Stimulated activated CD4-positive, alpha-beta T cell treated with anti-CD3 and anti-CD28 coated beads, Interleukin-2, amount 100 ng/mL, for 4 hours (primary cell): ENCODE results near the gene SLC6A13.
"Not testable (repeated sequence)": the region's sequence is repeated elsewhere in the genome, so short reads cannot be mapped to it uniquely, and the experiment has no call there.

Experiments
- DNase-seq: peaks from one replicate; pipeline ENCODE4 v3.0.0-alpha.2; 2020; ENCODE audit warnings: low read depth

Gene SLC6A13

DNA sequence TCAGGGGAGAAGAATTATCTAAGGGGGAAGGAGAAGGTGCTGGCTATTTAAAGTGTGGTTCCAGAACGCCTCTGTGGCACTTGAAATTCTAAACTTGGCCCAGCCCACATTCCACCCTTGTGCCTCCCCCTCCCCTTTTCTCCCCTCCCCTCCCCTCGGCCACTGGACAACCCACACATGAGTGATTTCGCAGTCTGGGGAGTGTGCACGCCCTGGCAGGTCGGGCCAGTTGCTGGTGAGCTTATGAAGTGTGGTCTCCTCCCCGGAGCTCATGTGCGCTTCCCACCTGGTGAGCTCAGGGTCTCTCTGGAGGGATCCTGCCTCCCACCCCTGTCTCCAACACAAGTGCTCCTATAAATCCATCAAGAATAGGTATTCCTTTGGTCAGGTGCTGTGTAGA is at the start of gene SLC6A13:
TSS of gene SLC6A13 (minus strand) at position 20 of the 400 bp plus-strand sequence. CDS start 2,784 bp downstream, outside the sequence.
- no peak for DNase-seq

DNA sequence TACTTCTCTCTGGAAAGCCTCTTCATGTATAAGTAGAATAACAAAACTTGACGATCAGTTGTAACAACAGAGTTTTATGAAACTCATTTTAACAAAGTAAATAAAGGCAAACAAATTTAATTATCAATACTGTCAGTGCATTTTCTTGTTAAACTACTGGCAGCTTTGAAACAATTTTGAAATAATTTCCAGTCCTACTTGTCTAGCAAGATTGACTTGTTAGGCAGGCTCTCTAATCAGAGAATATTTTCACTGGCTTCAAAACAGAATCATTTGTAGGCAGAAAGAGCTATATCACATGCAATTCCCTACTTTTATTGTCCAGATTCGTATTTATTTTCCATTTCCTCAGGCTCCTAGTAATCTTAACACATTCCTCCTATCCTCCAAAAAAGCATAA is 45.9 kb upstream of the SLC6A13 start:
- DNase-seq: no peak

DNA sequence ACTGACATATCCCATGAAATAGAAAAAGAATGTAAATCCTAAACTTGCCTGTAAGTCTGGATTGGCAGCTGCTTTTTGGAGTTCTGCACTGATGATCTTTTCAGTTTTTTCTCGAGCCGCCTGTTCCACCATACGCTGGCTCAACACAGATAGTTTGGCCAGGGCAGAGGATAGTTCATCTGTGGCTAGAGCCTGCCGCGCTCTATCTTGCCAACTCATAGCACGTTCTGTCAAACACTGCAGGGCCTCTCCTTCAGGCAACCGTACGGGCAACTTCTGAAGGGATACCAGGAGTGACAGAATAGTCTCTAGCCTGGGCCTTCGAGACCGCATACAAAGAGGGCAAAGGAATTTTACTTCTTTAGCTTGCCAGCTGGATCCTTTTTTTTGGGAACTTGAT is 44.8 kb upstream of the SLC6A13 start:
- DNase-seq: no peak

DNA sequence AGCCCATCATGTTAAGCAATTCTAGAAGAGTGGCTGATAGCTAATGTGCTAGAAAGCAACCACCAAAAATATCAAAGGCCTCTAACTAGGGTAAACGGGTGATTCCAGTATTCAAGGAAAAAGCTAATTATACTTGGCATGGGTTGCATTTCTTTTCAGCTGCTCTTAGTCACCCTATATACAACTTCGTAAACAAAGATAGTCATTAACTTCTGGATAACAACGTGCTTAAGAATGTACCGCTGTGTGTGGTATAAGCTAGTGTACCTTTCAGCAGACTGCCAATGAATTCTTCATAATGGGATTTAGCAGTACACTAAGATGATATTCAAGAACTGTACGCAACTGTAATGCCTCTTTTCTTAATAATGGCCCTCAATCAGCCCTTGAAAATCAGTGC is 42.2 kb upstream of the SLC6A13 start:
- DNase-seq: no peak

DNA sequence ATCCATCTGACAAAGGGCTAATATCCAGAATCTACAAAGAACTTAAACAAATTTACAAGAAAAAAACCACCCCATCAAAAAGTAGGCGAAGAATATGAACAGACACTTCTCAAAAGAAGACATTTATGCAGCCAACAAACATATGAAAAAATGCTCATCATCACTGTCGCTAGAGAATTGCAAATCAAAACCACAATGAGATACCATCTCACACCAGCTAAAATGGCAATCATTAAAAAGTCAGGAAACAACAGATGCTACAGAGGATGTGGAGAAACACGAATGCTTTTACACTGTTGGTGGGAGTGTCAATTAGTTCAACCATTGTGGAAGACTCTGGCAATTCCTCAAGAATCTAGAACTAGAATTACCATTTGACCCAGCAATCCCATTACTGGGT is 40.1 kb upstream of the SLC6A13 start:
- DNase-seq: not testable (repeated sequence)

DNA sequence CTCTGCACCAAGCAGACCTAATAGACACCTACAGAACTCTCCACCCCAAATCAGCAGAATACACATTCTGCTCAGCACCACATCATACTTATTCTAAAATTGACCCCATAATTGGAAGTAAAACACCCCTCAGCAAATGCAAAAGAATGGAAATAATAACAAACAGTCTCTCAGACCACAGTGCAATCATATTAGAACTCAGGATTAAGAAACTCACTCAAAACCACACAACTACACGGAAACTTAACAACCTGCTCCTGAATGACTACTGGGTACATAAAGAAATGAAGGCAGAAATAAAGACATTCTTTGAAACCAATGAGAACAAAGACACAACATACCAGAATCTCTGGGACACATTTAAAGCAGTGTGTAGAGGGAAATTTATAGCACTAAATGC is 37.5 kb upstream of the SLC6A13 start:
- DNase-seq: not testable (repeated sequence)

DNA sequence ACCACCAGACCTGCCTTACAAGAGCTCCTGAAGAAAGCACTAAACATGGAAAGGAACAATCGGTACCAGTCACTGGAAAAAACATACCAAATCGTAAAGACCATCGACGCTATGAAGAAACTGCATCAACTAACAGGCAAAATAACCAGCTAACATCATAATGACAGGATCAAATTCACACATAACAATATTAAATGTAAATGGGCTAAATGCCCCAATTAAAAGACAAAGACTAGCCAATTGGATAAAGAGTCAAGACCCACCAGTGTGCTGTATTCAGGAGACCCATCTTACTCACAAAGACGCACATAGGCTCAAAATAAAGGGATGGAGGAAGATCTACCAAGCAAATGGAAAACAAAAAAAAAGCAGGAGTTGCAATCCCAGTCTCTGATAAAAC is 36.9 kb upstream of the SLC6A13 start:
- DNase-seq: not testable (repeated sequence)

DNA sequence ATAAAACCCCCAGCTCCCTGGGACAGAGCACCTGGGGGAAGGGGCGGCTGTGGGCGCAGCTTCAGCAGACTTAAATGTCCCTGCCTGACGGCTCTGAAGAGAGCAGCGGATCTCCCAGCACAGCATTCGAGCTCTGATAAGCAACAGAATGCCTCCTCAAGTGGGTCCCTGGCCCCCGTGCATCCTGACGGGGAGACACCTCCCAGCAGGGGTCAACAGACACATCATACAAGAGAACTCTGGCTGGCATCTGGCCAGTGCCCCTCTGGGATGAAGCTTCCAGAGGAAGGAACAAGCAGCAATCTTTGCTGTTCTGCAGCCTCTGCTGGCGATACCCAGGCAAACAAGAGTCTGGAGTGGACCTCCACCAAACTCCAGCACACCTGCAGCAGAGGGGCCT is 35.4 kb upstream of the SLC6A13 start:
- DNase-seq: not testable (repeated sequence)

DNA sequence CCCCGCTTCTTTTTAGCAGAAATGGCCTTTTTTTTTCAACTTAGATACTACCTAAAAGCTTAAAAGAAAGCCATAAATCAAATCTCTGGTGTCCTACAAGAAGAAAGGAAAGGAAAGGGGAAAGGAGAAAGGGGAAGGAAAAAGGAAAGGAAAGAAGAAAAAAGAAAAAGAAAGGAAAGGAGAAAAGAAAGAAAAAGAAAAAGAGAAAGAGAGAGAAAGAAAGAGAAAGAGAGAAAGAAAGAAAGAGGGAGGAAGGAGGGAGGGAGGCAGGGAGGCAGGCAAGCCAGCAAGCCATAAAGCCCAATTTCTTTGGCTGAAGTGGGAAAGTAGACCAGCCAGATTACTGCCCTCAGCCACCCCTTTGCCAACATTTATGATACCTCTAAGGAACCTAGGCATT is 32.5 kb upstream of the SLC6A13 start:
- no peak for DNase-seq

DNA sequence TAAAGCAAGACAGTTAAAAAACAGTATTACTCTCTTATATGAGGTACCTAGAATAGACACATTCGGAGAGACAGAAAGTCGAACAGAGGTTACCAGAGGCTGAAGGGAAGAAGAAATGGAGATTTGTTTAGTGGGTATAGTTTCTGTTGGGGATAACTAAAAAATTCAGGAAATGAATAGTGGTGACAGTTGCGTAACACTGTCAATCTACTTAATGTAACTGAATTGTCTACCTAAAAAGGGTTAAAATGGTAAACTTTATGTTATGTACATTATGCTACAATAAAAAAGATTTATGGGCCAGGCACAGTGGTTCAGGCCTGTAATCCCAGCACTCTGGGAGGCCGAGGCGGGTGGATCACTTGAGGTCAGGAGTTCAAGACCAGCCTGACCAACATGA is 30.6 kb upstream of the SLC6A13 start:
- DNase-seq: no peak

DNA sequence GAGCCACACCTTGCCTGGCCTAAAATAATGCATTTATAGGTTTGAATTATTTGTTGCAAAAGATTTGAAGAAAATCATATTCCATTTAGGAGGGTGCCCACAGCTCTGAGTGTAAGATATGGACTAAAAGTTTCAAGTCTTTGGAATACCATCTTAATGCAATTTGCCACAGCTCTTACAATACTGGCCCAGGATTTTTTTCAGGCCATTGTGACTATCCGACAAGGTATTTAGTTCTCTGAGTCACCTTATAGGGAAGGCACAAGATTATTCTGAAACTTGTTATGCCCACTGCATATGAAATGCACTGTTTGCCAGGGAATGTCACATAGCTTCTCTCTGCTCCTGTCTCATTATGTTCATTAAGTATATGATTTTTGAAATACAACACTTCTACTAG is 29.6 kb upstream of the SLC6A13 start:
- no peak for DNase-seq

DNA sequence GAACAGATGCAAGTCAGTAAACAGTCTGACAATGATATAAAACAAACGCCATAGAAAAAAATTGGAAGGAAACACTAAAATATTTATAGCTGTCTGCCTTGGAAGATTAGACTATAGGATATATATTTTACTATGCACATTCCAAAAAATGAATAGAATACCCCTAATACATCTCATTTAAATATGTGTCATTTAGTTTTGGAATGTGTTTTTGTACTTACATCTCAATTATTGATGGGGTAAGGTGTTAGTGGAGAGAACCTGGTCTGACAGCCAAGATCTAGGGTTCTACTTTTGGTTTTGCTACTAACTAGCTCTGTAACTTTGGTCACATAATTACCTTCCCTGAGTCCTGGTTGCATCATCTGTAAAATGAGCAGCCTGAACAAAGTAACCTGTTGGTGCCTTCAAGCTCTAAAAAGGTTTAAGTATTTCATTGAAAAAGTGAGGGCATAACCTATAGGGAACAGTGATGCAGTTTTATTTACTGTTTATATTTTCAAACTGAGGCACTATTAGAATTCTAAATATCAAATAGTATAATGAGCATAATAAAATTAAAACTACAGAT is 28.6 kb upstream of the SLC6A13 start:
- DNase-seq: no peak

DNA sequence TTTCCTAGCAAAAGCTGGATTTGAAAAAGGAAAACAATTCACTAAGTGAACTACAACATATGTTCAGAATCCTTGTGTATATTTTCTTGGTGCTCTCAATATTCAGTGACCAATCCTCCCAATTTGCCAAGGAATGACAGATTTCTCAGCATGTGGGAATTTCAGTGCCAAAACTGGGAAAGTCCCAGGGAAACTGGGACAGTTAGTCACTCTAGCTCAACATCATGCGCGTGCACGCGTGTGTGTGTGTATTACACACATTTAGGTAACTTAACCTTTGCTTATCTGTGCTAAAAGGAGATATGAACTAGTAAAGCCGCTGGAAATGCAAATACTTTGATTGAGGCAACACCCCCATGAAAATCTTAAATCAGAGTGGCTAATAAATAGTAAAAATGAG is 26.1 kb upstream of the SLC6A13 start:
- DNase-seq: no peak

DNA sequence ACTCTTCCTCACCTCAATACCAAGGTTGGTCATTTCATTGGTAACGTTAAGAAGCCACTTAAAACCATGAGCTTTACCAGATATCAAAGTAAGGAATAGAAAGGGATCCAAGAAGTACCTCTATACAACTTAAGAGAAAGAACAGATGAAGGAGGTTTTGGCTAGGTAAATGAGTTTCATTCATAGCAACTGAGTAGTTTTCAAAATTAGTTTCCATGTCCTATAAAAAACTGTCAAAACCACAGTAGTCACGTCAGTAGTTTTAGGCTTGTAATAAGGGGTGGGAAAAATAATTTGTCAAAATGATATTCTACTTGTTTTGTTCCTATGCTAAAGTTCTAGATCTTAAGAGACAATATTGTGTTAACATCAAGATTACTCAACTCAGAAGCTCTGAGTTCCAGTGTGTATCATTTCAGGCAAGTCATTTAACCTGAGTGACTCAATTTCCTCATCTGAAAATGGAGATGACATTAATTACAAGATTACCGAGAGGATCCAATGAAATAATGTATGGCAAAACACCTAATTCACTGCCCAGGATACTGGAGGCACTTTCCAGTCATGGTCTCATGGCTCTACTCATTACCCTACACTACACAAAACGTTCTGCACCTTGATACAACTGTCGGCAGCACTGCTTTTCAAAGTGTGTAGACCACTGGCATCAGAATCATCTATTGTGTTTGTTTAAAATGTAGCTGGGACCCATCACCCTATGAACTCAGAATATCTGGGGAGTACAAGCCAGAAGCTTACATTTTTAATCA is 24.1 kb upstream of the SLC6A13 start:
- no peak for DNase-seq

DNA sequence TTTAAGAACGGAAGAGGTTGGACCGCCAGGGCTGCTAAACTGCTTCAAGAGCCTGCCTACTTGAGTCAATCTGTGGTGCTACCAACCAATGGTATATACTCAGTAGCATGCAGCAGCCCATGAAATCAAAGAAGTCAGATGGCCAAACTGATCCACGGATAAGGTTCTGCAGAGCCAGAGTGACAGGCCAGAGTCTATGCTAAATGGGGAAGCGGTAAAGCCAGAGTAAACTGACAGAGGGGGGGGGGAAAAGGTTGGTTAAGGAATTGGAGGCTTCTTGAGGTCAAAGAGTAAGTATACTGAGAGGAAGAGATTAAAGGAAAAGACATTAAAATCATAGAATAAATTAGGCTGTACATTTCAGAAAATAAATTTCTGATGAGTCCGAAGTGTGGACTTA is 15.4 kb upstream of the SLC6A13 start:
- no peak for DNase-seq

DNA sequence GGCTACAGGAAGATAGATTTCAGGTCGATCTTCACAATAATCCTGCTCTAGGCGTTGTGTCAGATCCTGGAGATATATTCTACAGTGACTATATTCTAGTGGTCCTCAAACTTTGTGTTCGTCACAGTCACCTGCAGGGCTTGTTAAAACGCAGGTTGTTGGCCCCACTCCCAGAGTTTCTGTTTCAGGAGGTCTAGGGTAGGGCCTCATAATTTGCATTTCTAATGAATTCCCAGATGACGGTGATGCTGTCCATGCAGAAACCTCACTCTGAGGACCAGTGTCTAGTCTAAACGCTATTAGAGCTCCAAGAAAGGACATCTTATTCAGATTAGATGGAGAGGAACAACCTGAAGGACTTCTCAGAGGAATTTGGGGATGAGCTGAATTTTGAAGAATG is 13.2 kb upstream of the SLC6A13 start:
- no peak for DNase-seq

DNA sequence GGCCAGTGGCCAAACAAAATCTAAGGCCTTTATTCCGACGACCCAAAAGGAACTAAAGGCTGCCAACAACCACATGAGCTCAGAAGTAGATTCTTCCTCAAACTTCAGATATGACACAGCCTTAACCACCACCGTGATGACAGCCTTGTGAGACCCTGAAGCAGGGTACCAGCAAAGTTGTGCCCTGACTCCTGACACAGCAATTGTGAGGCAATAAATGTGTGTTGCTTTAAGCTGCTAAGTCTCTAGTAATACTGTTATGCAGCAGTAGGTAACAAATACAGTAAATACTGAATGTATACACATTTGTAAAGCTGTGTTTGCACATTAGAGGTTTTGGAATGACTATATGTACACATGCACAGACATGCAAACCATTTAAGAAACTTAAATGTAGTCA is 10.7 kb upstream of the SLC6A13 start:
- no peak for DNase-seq

DNA sequence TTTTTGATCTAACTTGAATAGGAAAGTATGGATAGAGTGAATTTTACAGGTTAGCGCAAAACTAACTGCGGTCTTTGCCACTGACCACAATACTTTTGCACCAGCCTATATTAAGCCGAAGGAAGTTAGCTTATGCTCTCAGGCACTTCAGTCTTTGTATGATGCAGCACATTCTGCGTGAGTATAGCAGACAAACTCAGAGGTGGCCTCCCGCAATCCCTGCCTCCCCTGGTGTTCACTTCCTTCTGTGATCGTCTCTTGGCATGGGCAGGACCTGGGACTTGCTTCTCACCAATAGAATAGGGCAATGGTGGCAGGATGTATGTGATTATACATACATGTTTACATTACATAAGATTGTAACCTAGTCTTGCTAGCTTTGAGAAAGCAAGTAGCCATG is 10.3 kb upstream of the SLC6A13 start:
- DNase-seq: no peak

DNA sequence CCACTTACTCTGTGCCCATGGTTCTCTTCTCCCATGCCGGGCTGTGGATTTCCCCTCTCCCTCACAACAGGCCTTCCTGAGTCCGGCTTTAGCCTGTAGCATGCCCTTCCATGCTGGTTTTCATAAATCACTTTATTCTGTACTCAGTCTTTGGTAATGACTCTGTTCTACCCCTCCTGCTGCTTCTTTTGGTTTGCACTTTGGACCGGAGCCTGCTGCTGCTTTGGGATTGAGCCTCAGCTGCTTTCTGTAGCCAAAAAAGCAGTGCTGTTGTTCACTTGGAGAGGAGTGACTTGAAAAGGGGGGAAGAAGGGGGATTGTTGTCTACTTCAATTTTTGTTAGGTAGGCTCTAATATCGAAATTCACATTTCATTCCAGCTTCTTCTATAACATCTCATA is 8.5 kb upstream of the SLC6A13 start:
- no peak for DNase-seq

DNA sequence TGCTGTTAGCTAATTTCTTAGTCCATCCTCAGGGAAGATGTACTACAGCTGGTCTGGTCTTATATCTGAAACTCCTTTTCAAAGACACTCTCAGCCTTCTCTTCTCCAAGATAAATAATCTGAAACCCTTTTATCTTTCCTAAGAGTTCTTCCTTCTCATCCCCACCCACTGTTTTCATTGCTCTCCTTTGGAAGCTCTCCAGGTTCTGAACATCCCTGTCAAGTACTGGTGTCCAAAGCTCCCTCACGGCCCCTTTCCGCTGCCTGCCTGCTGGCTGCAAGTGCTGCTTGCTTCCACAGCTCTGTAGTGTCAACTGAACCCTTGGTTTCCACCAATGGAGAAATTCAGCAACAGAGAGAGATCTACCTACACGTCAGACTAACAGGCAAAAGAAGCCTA is 6.6 kb upstream of the SLC6A13 start:
- no peak for DNase-seq

DNA sequence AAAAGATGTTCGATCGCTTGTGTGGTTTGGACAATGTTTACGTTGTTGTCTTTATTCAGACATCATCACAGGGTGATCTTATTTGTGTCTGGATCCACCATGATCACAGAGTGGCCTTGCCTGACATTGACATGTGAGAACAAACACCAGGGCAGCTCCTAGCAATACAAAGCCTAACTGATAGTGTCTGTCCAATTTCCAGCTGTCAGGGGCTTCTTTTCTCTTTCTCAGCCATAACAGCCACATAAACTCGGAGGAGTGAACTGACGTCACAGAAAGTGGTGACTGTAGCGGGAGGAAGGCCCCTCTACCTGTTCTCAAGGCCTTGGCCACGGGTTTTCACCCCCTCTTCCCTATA is 5.8 kb upstream of the SLC6A13 start:
- no peak for DNase-seq

DNA sequence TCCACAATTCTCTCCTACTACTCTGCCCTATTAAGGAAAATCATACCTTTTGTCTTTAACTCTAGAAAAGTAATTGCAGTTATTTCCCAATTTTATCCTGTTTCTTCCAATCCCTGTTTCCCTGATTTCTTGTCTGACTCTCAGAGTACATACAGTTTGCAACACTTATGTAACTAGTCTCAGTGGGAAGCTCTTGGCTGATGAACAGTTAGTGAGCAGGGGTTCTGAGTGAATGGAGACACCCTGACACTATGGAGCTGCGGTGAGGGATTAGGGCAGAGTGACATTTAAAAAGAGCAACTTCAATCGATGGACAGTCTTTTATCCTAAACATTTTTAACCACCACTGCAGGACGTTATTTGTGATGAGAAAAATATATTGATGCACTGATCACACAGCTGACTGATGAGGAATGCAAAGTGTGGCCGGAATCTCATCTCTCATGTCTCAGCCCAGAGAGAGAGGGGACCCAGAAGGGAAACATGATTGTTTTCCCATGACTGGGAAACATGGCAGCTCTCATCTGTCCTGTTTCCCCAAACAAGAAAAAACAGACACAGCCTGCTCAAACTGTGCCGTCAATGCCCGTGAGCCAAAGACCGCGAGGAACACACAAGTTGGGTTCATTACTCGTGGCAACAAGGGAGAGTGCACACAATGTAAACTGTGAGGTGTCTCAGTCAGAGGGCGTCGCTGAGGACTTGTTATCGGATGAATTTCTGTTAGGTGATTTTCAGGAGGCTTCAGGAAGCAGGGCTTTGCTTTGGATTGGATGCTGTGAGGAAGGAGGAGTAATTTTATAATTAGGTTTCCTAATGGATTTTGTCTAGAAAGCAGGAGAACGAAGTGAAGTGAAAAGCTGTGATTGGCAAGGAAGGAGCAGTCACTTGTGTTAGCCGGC is 5.2 kb upstream of the SLC6A13 start:
- DNase-seq: no peak

DNA sequence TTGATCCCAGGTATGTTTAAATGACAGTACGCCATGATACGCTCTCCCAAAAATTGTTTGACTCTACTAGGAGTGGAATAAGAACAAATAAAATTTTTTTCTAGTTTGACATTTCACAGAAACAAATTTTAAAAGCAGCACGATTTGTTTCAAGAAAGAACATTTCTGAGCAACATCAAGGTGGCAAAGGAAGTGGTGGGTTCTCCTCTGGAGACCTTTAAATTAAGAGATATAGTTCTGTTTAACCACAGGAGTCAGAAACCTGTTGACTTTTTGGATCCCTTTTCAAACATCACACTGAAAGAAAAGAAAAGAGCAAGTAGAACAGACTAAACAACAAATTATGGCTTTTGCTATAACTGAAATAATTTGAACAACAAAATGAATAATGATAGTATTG is 2.5 kb upstream of the SLC6A13 start:
- DNase-seq: no peak
